ENCODE measurements around the gene KLRD1. TPM values are rescaled to one million over a fixed set of nuclear protein-coding genes. Genes with fewer than 3 reads are reported as not detected.
"Not testable (repeated sequence)": the region's sequence is repeated elsewhere in the genome, so short reads cannot be mapped to it uniquely, and the experiment has no call there.

Gene KLRD1
- total RNA-seq, 1 donor from 2014 or later = 0.06 TPM

DNA sequence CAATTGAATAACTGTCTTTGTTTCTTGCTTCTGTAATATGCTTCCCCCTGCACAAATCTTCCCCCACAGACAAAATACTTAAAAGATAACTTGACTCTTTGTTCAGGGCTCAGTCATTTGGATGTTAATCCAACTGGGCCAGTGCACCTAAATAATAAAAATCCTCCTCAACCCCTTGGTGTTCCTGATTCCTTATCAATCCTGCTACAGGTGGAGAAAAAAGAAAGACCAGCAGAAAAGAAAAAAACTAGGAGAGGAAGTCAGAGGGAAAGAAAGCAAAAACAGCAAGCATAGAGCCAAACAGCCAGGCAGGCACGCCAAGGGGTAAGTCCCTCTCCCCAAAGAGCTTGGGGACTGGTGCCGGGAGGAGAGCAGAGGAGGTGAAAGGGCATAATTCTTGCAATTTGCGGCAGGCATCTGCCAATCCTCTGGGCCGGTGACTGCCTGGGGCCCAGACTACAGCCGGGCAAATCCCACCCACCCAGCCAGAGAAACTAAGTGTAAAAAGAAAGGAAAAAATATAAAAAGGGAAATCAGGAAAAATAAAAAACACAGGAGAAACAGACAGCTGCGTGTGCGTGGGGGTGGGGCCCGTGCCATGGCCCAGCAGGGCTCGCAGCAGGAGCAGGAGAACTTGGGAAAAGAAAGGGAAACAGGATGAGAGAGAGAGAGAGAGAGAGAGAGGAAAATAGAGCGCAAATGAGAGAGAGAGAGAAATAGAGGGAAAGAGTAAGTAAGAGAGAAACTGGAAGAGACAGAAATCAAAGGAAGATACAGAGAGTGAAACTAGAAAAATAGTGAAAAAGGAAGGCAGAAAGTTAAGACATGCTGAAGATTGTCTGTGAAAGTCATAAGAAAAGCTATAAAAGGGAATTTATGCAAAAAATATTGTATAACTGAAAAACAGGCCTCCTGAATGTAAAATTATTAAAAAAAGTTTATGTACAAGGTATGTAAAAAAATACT, 60.8 kb downstream of the KLRD1 start:
- DNase-seq (ENCODE audit: extremely low read depth, low read depth, low spot score) = no peak

DNA sequence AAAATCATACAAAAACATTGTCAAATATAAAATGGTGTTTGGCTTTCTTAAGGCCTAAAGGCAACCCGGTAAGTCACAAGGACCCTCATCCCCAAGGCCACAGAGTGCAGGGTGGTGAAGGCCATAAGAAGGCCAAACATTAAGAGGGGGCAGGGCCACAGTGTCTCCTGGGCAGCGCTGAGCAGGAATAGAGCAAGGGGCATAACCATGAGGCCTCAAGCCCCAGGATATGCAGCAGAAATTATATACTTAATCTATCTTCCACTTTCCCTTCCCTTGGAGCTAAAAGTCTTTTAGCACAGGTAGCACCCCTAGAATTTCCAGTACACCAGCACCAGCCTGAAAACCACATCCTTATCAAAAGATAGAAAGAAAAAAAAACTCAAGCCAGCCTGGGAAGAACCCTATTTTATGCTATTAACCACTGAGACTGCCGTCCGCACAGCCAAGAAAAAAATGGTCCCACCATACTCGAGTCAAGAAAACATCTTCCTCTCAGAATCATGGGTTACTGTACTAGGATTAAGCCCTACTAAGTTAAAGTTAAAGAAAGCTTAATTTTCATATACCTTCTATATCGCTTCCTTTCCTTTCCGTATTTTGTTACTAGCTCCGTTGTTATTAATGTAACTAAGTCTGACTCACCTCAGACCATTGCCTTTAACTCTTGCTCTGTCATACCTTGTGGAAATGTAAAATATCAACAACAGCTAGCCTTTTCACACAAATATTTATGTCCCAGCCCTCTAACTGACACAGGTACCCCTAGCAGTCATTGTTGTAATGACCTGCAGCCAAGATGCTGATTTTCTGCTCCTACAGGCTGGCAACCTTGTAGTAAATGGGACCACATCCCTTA, 62.1 kb downstream of the KLRD1 start:
- no peak for DNase-seq (ENCODE audit: extremely low read depth, low read depth, low spot score)

DNA sequence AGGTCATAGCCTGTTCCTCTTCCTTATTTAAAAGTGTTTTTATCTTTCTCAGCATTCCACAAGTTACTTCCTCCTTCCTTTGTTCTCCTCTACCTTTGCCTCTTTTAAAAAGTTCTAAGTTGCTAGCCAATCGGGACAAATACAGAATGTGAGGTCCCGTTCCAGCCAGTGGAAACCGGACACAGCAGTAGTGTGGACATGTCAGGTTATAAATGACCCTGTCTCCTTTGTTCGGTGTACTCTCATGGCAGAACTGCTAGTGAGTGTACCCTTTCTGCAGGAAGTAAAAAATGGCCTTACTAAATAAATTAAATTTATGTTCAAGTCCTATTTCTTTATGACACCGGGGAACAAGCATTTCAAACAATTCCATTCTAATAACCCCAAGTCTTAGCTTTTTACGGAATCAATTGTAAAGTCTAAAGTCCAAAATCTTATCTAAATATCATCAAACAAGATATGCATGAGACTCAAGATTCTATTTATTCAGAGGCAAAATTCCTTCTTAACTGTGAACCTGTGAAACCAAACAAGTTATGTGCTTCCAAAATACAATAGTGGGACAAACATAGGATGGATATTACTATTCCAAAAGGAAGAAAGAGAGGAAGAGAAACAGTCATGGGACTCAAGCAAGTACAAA, 64.3 kb downstream of the KLRD1 start:
- not testable (repeated sequence) for DNase-seq (ENCODE audit: extremely low read depth, low read depth, low spot score)

DNA sequence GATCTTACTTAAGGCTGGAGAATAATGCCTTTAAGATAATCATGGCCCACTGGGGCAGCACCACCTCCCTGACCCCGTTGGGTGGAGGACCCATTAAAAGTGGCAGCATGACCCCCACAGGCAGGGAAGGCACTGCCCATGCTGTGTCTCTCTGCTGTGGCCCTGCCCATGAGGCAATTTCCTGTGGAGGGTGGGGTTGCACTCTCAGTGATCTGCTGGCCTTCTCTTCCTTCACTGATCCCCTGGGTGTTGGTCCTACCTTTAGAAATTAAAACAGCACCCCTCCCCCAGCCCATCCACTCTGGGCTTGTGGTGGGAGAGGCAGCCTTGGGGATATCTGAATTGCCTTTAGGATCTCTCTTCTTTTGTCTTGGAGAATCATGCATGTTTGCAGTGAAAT, 64.9 kb downstream of the KLRD1 start:
- no peak for DNase-seq (ENCODE audit: extremely low read depth, low read depth, low spot score)

DNA sequence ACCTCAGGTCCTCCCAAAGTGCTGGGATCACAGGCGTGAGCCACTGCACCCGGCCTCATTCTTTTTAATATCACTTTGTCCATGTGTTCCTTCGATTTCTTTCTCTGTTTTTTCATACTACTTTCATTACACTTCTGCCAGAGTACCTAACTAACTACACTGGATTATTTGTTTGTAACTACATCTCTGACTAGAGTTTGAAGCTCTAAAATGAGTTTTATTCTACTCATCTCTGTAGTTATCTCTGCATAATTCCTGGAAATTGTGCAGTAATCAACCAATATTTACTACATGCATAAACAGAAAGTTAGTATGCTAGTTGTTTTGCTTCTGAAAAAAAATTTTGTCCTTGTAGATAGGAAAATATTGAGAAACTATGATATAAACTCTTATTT, 67.0 kb downstream of the KLRD1 start:
- no peak for DNase-seq (ENCODE audit: extremely low read depth, low read depth, low spot score)

DNA sequence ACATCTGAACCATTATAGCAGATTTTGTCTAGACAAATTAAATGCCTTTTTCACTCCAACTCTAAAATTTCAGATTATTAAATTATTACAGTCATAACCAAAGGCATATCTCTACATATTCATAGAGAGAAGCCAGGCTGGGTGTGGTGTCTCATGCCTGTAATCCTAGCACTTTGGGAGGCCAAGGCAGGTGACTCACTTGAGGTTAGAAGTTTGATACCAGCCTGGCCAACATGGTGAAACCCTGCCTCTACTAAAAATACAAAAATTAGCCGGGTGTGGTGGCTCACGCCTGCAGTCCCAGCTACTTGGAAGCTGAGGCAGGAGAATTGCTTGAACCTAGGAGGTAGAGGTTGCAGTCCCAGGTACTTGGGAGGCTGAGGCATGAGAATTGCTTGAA, 71.1 kb downstream of the KLRD1 start:
- DNase-seq (ENCODE audit: extremely low read depth, low read depth, low spot score) = not testable (repeated sequence)

Other genes with a start within 250 kb of the KLRD1 start
- 12.8 and 20.0 TPM in 2 replicates for gene CLEC1A, start 208.9 kb upstream of the KLRD1 start, total RNA-seq
- 0.15 and 0.41 TPM in 2 replicates for gene CLEC7A, start 177.7 kb upstream of the KLRD1 start, total RNA-seq
- 0.64 TPM in 1 of 2 replicates, not detected in the other for gene OLR1, start 135.7 kb upstream of the KLRD1 start, total RNA-seq
- not detected in 2 replicates for gene TMEM52B, start 128.8 kb upstream of the KLRD1 start, total RNA-seq
- gene GABARAPL1, start 95.0 kb upstream of the KLRD1 start, total RNA-seq = 55.5 TPM in 2 replicates
- gene KLRK1, start 82.2 kb downstream of the KLRD1 start, total RNA-seq = not detected in 2 replicates
- gene KLRC4, start 101.9 kb downstream of the KLRD1 start, total RNA-seq = not detected in 2 replicates
- gene KLRC3, start 112.7 kb downstream of the KLRD1 start, total RNA-seq = not detected in 2 replicates
- not detected in 2 replicates for gene KLRC2, start 128.1 kb downstream of the KLRD1 start, total RNA-seq
- gene KLRC1, start 145.5 kb downstream of the KLRD1 start, total RNA-seq = not detected in 2 replicates
- 0.35 and 2.3 TPM in 2 replicates for gene EIF2S3B, start 198.0 kb downstream of the KLRD1 start, total RNA-seq

Data from glomerular endothelial cell (primary cell).